IMR-90 (cell line): ENCODE data around the gene LRRC47. TPM values are rescaled to one million over a fixed set of nuclear protein-coding genes. Genes with fewer than 3 reads are reported as not detected.

ENCODE experiments used
- ATAC-seq: fragments of 200-7000 bp; cut with Tn5 transposase; 2 replicates; pipeline ENCODE4 v1.9.1; 2020; ENCODE audit warnings: low read depth, mild to moderate bottlenecking, moderate library complexity
- BruUV-seq: library from RNA; stranded (reverse); fragments of 400-500 nt; replicated peaks from 2 replicates; lab custom pipeline; 2021; lab: Mats Ljungman, UMichigan
- CTCF ChIA-PET: fragments of 300-600 bp; formaldehyde crosslinking; extraction: SDS; loops from one replicate; lab custom pipeline; 2021; ENCODE audit warnings: antibody characterized with exemption; lab: Yijun Ruan, JAX
- POLR2A ChIA-PET: fragments of 300-600 bp; sonication (Branson Sonifier 250); formaldehyde crosslinking; loops from one replicate; lab custom pipeline; 2022; ENCODE audit warnings: antibody characterized with exemption; ENCODE audit not compliant: unreplicated experiment; lab: Charles Lee
- DNase-seq: peaks from one replicate; pipeline ENCODE4 v3.0.0; 2013
- H2AFZ ChIP-seq: replicated peaks from 2 replicates; pipeline ENCODE3; 2013; ENCODE audit warnings: low read length, mild to moderate bottlenecking; ENCODE audit not compliant: poor library complexity
- H2AK5ac ChIP-seq: 2 replicates; pipeline ENCODE4 v1.6.1; 2013; ENCODE audit warnings: low read depth, low read length, inconsistent platforms
- H2AK9ac ChIP-seq: replicated peaks from 2 replicates; pipeline ENCODE3; 2013; ENCODE audit warnings: mild to moderate bottlenecking, low read depth, low read length, moderate library complexity; ENCODE audit not compliant: poor library complexity
- H2BK120ac ChIP-seq: 2 replicates; pipeline ENCODE4 v1.6.1; 2013; ENCODE audit warnings: low read depth, low read length, inconsistent platforms
- H2BK15ac ChIP-seq: 3 replicates; pipeline ENCODE4 v1.6.1; 2013; ENCODE audit warnings: low read depth, low read length, inconsistent platforms
- H2BK20ac ChIP-seq: 2 replicates; pipeline ENCODE4 v1.6.1; 2013; ENCODE audit warnings: low read depth, mild to moderate bottlenecking, inconsistent platforms, low read length, moderate library complexity
- H2BK5ac ChIP-seq: 2 replicates; pipeline ENCODE4 v1.6.1; 2013; ENCODE audit warnings: mild to moderate bottlenecking, low read depth, low read length, inconsistent platforms; ENCODE audit not compliant: poor library complexity, severe bottlenecking
- H3K14ac ChIP-seq: replicated peaks from 2 replicates; pipeline ENCODE4 v1.6.1; 2013; ENCODE audit warnings: low read depth, low read length, inconsistent platforms
- H3K18ac ChIP-seq: 2 replicates; pipeline ENCODE4 v1.6.1; 2013; ENCODE audit warnings: low read depth, low read length, control low read depth
- H3K23ac ChIP-seq: 2 replicates; pipeline ENCODE4 v1.6.1; 2013; ENCODE audit warnings: low read depth, low read length, inconsistent platforms
- H3K27ac ChIP-seq: 2 replicates; pipeline ENCODE4 v1.5.1; 2013; ENCODE audit warnings: mild to moderate bottlenecking, control low read depth, low read length; ENCODE audit not compliant: insufficient read depth
- H3K27me3 ChIP-seq: 2 replicates; pipeline ENCODE4 v1.6.1; 2013; ENCODE audit warnings: low read length; ENCODE audit not compliant: control insufficient read depth, insufficient read depth
- H3K36me3 ChIP-seq: 2 replicates; pipeline ENCODE4 v1.6.1; 2013; ENCODE audit warnings: low read length, mixed read lengths; ENCODE audit not compliant: control insufficient read depth, insufficient read depth
- H3K4ac ChIP-seq: 2 replicates; pipeline ENCODE4 v1.6.1; 2013; ENCODE audit warnings: low read depth, low read length, inconsistent platforms
- H3K4me1 ChIP-seq: 2 replicates; pipeline ENCODE4 v1.6.1; 2013; ENCODE audit warnings: low read length, mixed read lengths; ENCODE audit not compliant: control insufficient read depth, insufficient read depth
- H3K4me2 ChIP-seq: 2 replicates; pipeline ENCODE4 v1.6.1; 2013; ENCODE audit warnings: low read depth, mild to moderate bottlenecking, control low read depth, low read length, moderate library complexity
- H3K4me3 ChIP-seq: 2 replicates; pipeline ENCODE4 v1.5.1; 2013; ENCODE audit warnings: low read depth, mild to moderate bottlenecking, control low read depth, low read length, moderate library complexity; ENCODE audit not compliant: insufficient read depth
- H3K56ac ChIP-seq: 2 replicates; pipeline ENCODE4 v1.6.1; 2013; ENCODE audit warnings: low read length, inconsistent platforms; ENCODE audit not compliant: insufficient read depth; ENCODE audit errors: extremely low read depth
- H3K79me1 ChIP-seq, 2 experiments: 2 replicates each; pipeline ENCODE4 v1.6.1; 2013; ENCODE audit warnings: low read length in 2 of 2, inconsistent platforms in 1 of 2, low read depth in 1 of 2
- H3K9ac ChIP-seq: 2 replicates; pipeline ENCODE4 v1.6.1; 2013; ENCODE audit warnings: low read depth, low read length, control low read depth
- H3K9me1 ChIP-seq: 2 replicates; pipeline ENCODE4 v1.6.1; 2013; ENCODE audit warnings: low read length, inconsistent platforms; ENCODE audit not compliant: insufficient read depth
- H3K9me3 ChIP-seq: 2 replicates; pipeline ENCODE4 v1.6.1; 2013; ENCODE audit warnings: low read length; ENCODE audit not compliant: control insufficient read depth, insufficient read depth
- H4K20me1 ChIP-seq: 2 replicates; pipeline ENCODE4 v1.6.1; 2013; ENCODE audit warnings: low read length, inconsistent platforms; ENCODE audit not compliant: insufficient read depth
- H4K5ac ChIP-seq: 2 replicates; pipeline ENCODE4 v1.6.1; 2013; ENCODE audit warnings: mild to moderate bottlenecking, low read depth, low read length, control low read depth
- H4K8ac ChIP-seq, 2 experiments: 2 replicates each; pipeline ENCODE4 v1.6.1; 2013; ENCODE audit warnings: low read depth in 2 of 2, low read length in 2 of 2, control low read depth in 1 of 2, inconsistent platforms in 1 of 2
- H4K91ac ChIP-seq: 2 replicates; pipeline ENCODE4 v1.6.1; 2013; ENCODE audit warnings: low read depth, low read length, inconsistent platforms; ENCODE audit not compliant: insufficient read depth
- BHLHE40 ChIP-seq: fragments of 150-350 bp; IDR thresholded peaks from 2 replicates; pipeline ENCODE4 v1.6.1; 2016; ENCODE audit warnings: mild to moderate bottlenecking, low read depth, low read length
- CEBPB ChIP-seq: IDR thresholded peaks from 2 replicates; pipeline ENCODE4 v1.6.1; 2012; ENCODE audit warnings: low read depth, low read length, improper control_type of control experiment
- CHD1 ChIP-seq: IDR thresholded peaks from 2 replicates; pipeline ENCODE4 v1.6.1; 2012; ENCODE audit warnings: low read depth, low read length, improper control_type of control experiment
- CTCF ChIP-seq: conservative IDR thresholded peaks from 2 replicates; pipeline ENCODE4 v1.5.1; 2012; ENCODE audit warnings: mild to moderate bottlenecking, low read depth, low read length, improper control_type of control experiment
- FOS ChIP-seq: fragments of 150-350 bp; IDR thresholded peaks from 2 replicates; pipeline ENCODE4 v1.6.1; 2016; ENCODE audit warnings: low read depth, low read length
- MAZ ChIP-seq: IDR thresholded peaks from 2 replicates; pipeline ENCODE4 v1.6.1; 2012; ENCODE audit warnings: low read depth, mild to moderate bottlenecking, low read length, improper control_type of control experiment, moderate library complexity, borderline replicate concordance
- MXI1 ChIP-seq: IDR thresholded peaks from 2 replicates; pipeline ENCODE4 v1.6.1; 2012; ENCODE audit warnings: low read depth, mild to moderate bottlenecking, low read length, moderate library complexity, borderline replicate concordance
- POLR2A ChIP-seq: IDR thresholded peaks from 2 replicates; pipeline ENCODE4 v1.6.1; 2012; ENCODE audit warnings: mild to moderate bottlenecking, low read depth, low read length
- RCOR1 ChIP-seq: IDR thresholded peaks from 2 replicates; pipeline ENCODE4 v1.6.1; 2012; ENCODE audit warnings: mild to moderate bottlenecking, low read length, improper control_type of control experiment; ENCODE audit not compliant: insufficient replicate concordance
- SMC3 ChIP-seq: fragments of 150-350 bp; IDR thresholded peaks from 2 replicates; pipeline ENCODE4 v1.6.1; 2016; ENCODE audit warnings: low read depth, mild to moderate bottlenecking, antibody characterized with exemption, low read length, moderate library complexity
- WGBS, 2 experiments: methylation state at CpG; one replicate each; pipeline versions ENCODE4 v1.1.5 to v1.1.7; 2013; ENCODE audit warnings: missing lambda C conversion rate in 2 of 2; ENCODE audit not compliant: insufficient read length in 1 of 2; ENCODE audit errors: extremely low coverage in 2 of 2; 5-methylcytosine and 5-hydroxymethylcytosine counted together
- dilution Hi-C: fragments of 300-500 bp; cut with HindIII; formaldehyde crosslinking; loops from one replicate; pipeline ENCODE4 v1.14.3; 2018; ENCODE audit warnings: low sequenced_read_pairs; ENCODE audit not compliant: unreplicated experiment
- in situ Hi-C: fragments of 300-500 bp; cut with MboI; formaldehyde crosslinking; loops from 3 replicates; pipeline ENCODE4 v1.14.3; 2019; ENCODE audit warnings: low sequenced_read_pairs, inconsistent platforms, mixed read lengths
- intact Hi-C: fragments of 100-400 bp; cut with micrococcal nuclease; formaldehyde crosslinking; loops from 2 replicates; pipeline ENCODE4 v1.10.0; 2022
- polyA plus RNA-seq, 3 experiments: library from polyadenylated mRNA; depleted of rRNA; stranded (reverse); fragments of >200 nt; gene quantifications; 2 replicates each; pipeline ENCODE4 v1.2.3, GENCODE V29; 2012; ENCODE audit warnings: low replicate concordance in 1 of 3
- total RNA-seq: library from RNA; depleted of rRNA; stranded (reverse); fragments of >200 nt; gene quantifications from 2 replicates; pipeline ENCODE4 v1.2.3, GENCODE V29; 2012

LRRC47 gene
- total and polyA plus RNA-seq, 2 of the 4 experiments (the other 2 are of a cell fraction), result 15.2 to 19.7 TPM

- H3K56ac ChIP-seq, result no peak overlapping the region
- ATAC-seq (no peak), DNase-seq (no peak)
- POLR2A ChIA-PET, result no interaction called here
- H3K4me3 ChIP-seq, result no peak overlapping the region
- H3K4me1 ChIP-seq, result peaks cover 13% of the 10 kb centered on the region
- intact Hi-C loops (no loop called here), in situ Hi-C loops (no loop called here), dilution Hi-C loops (no loop called here)
- no peak overlapping the region for H3K9ac ChIP-seq
- H4K5ac ChIP-seq, result no peak overlapping the region
- H2BK20ac ChIP-seq, result no peak overlapping the region
- H3K36me3 ChIP-seq, result peaks cover 46% of the 10 kb centered on the region
- CTCF ChIA-PET, result no interaction called here
- no peak overlapping the region for H3K23ac ChIP-seq
- H4K91ac ChIP-seq, result no peak overlapping the region
- no peak overlapping the region for H3K14ac ChIP-seq
- H2AK9ac ChIP-seq, result no peak overlapping the region
- no peak overlapping the region for H2BK5ac ChIP-seq
- no peak for TF ChIP-seq CHD1
- TF ChIP-seq FOS, result no peak
- no peak for TF ChIP-seq CEBPB
- no peak for TF ChIP-seq POLR2A
- TF ChIP-seq CTCF, result no peak
- TF ChIP-seq MAZ, result no peak
- no peak for TF ChIP-seq RCOR1
- TF ChIP-seq MXI1, result no peak
- TF ChIP-seq SMC3, result no peak
- TF ChIP-seq BHLHE40, result no peak
- no peaks in the 10 kb centered on the region; a peak in 1 of 4 replicates for H3K79me1 ChIP-seq
- H4K20me1 ChIP-seq, result no peaks in the 10 kb centered on the region
- BruUV-seq, result no TSS peak
- no peak overlapping the region for H3K27ac ChIP-seq
- peaks cover 4% of the 10 kb centered on the region; the same call in 1 of the 2 replicates for H3K9me1 ChIP-seq
- H2AK5ac ChIP-seq, result no peak overlapping the region
- no peak overlapping the region for H2BK15ac ChIP-seq
- no peak overlapping the region for H2BK120ac ChIP-seq
- no peak overlapping the region for H2AFZ ChIP-seq
- H3K18ac ChIP-seq, result no peak overlapping the region
- no peak overlapping the region for H3K4ac ChIP-seq
- no peaks in the 10 kb centered on the region for H3K9me3 ChIP-seq
- no peak overlapping the region for H4K8ac ChIP-seq
- no peak overlapping the region for H3K4me2 ChIP-seq
- H3K27me3 ChIP-seq, result no peaks in the 10 kb centered on the region
- 96% methylated on average over 9 of the region's 20 CpGs; no CpG with 5 or more reads in 1 of the 2 experiments for WGBS, 2 experiments
These were observed 16.3 kb downstream of the LRRC47 start for GRCh38 chr1:3779912-3780416.
